Neuronal stem cell (in vitro differentiated cells): ENCODE measurements around the gene SERBP1.

ENCODE experiments used
- DNase-seq: peaks from one replicate; pipeline ENCODE4 v3.0.0-alpha.2; 2013; ENCODE audit warnings: low spot score
- H2AFZ ChIP-seq: one replicate; pipeline ENCODE4 v1.6.1; 2013; ENCODE audit warnings: mild to moderate bottlenecking, low read length, inconsistent platforms
- H2AK5ac ChIP-seq: 2 replicates; pipeline ENCODE4 v1.6.1; 2013; ENCODE audit warnings: low read depth, mild to moderate bottlenecking, inconsistent platforms, low read length, moderate library complexity, mixed read lengths
- H2BK120ac ChIP-seq: 2 replicates; pipeline ENCODE4 v1.6.1; 2013; ENCODE audit warnings: low read depth, mild to moderate bottlenecking, inconsistent platforms, low read length, moderate library complexity, mixed read lengths
- H2BK12ac ChIP-seq: one replicate; pipeline ENCODE4 v1.6.1; 2013; ENCODE audit warnings: low read length, inconsistent platforms
- H2BK15ac ChIP-seq: 2 replicates; pipeline ENCODE4 v1.6.1; 2013; ENCODE audit warnings: mild to moderate bottlenecking, low read length, inconsistent platforms, mixed read lengths
- H2BK5ac ChIP-seq: one replicate; pipeline ENCODE4 v1.6.1; 2013; ENCODE audit warnings: inconsistent platforms, mild to moderate bottlenecking, low read length, moderate library complexity
- H3K14ac ChIP-seq: one replicate; pipeline ENCODE4 v1.6.1; 2013; ENCODE audit warnings: low read length, inconsistent platforms
- H3K18ac ChIP-seq: 2 replicates; pipeline ENCODE4 v1.6.1; 2013; ENCODE audit warnings: low read length, inconsistent platforms
- H3K23ac ChIP-seq: 2 replicates; pipeline ENCODE4 v1.6.1; 2013; ENCODE audit warnings: low read depth, mild to moderate bottlenecking, mixed read lengths, low read length, inconsistent platforms; ENCODE audit not compliant: poor library complexity
- H3K27ac ChIP-seq: replicated peaks from 3 replicates; pipeline ENCODE4 v1.5.1; 2013; ENCODE audit warnings: low read length, inconsistent platforms
- H3K27me3 ChIP-seq, 3 experiments: 2 replicates each; pipeline ENCODE4 v1.6.1; 2013; ENCODE audit warnings: low read length in 3 of 3, mild to moderate bottlenecking in 2 of 3, inconsistent platforms in 1 of 3, low read depth in 1 of 3, mixed read lengths in 1 of 3, moderate library complexity in 1 of 3; ENCODE audit not compliant: control insufficient read depth in 3 of 3, insufficient read depth in 3 of 3
- H3K36me3 ChIP-seq, 2 donors: replicated peaks in 1 of 2; 2 replicates each; pipeline ENCODE4 v1.6.1; 2013; ENCODE audit warnings: low read length in 2 of 2; ENCODE audit not compliant: control insufficient read depth in 2 of 2, insufficient read depth in 2 of 2
- H3K4ac ChIP-seq: 2 replicates; pipeline ENCODE4 v1.6.1; 2013; ENCODE audit warnings: inconsistent platforms, mild to moderate bottlenecking, low read length, moderate library complexity
- H3K4me1 ChIP-seq, 2 donors: 1 replicate in 1 of 2; 2 replicates in 1 of 2; pipeline ENCODE4 v1.6.1; 2013; ENCODE audit warnings: low read length in 2 of 2, low read depth in 1 of 2; ENCODE audit not compliant: control insufficient read depth in 2 of 2, insufficient read depth in 1 of 2
- H3K4me2 ChIP-seq: one replicate; pipeline ENCODE4 v1.6.1; 2013; ENCODE audit warnings: mild to moderate bottlenecking, low read length, inconsistent platforms; ENCODE audit not compliant: insufficient read depth, poor library complexity, severe bottlenecking
- H3K4me3 ChIP-seq, 2 donors: 2 replicates each; pipeline ENCODE4 v1.5.1; 2013; ENCODE audit warnings: low read length in 2 of 2, mild to moderate bottlenecking in 2 of 2, inconsistent platforms in 1 of 2, moderate library complexity in 1 of 2
- H3K79me1 ChIP-seq: one replicate; pipeline ENCODE4 v1.6.1; 2013; ENCODE audit warnings: low read depth, mild to moderate bottlenecking, inconsistent platforms, low read length, moderate library complexity
- H3K9ac ChIP-seq: one replicate; pipeline ENCODE4 v1.6.1; 2013; ENCODE audit warnings: mild to moderate bottlenecking, low read depth, low read length, inconsistent platforms; ENCODE audit not compliant: poor library complexity
- H3K9me3 ChIP-seq, 2 donors: replicated peaks in 1 of 2; 2 replicates each; pipeline versions ENCODE3 to v1.6.1; 2013; ENCODE audit warnings: low read length in 2 of 2, mild to moderate bottlenecking in 2 of 2, inconsistent platforms in 1 of 2, low read depth in 1 of 2, mixed read lengths in 1 of 2, moderate library complexity in 1 of 2; ENCODE audit not compliant: control insufficient read depth in 2 of 2, insufficient read depth in 1 of 2
- H4K8ac ChIP-seq: one replicate; pipeline ENCODE4 v1.6.1; 2013; ENCODE audit warnings: low read depth, mild to moderate bottlenecking, inconsistent platforms, low read length, moderate library complexity
- H4K91ac ChIP-seq: one replicate; pipeline ENCODE4 v1.6.1; 2013; ENCODE audit warnings: low read length, low read depth, mild to moderate bottlenecking, inconsistent platforms; ENCODE audit not compliant: poor library complexity
- WGBS, 2 donors: extraction: QIAGEN DNeasy Blood & Tissue Kit; methylation state at CpG; one replicate each; pipeline ENCODE4 v1.1.7; 2013; ENCODE audit warnings: missing lambda C conversion rate in 2 of 2, mixed read lengths in 1 of 2; ENCODE audit not compliant: insufficient read length in 2 of 2, insufficient replicate concordance in 1 of 2; ENCODE audit errors: extremely low coverage in 2 of 2; 5-methylcytosine and 5-hydroxymethylcytosine counted together

The SERBP1 gene

GRCh38 chr1:67436511-67437055 lies 6.4 kb upstream of the SERBP1 start:
- H3K27ac ChIP-seq = no peak overlapping the region
- H3K36me3 ChIP-seq = no peaks in the 10 kb centered on the region

DNA sequence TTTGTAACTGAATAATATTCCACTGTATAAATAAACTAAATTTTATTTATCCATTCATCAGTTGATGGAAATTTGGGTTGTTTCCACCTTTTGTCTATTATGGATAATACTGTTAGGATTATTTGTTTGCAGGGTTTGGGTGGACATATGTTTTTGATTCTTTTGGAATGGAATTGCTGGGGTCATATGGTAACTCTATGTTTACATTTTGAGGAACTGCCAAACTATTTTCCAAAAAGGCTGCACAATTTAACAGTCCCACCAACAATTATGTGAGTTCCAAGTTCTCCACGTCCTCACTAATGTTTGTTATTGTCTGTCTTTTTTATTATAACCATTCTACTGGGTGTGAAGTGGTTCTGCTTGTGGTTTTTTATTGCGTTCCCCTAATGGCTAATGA lies 4.3 kb upstream of the SERBP1 start:
- no peak for DNase-seq
- Histone ChIP-seq H2BK15ac (no peak overlapping the region), H2AK5ac (no peak overlapping the region), H3K79me1 (no peaks in the 10 kb centered on the region), H2BK12ac (no peak overlapping the region), H3K14ac (no peak overlapping the region), H3K23ac (no peak overlapping the region), H2BK120ac (no peak overlapping the region), H3K27me3 (peaks cover 0 to 26% (median 0%) of the 10 kb centered on the region in 3 experiments), H3K18ac (no peak overlapping the region), H3K9me3 (no peaks in the 10 kb centered on the region), H3K27ac (no peak overlapping the region), H4K91ac (no peak overlapping the region), H3K4me2 (no peak overlapping the region), H3K4ac (no peak overlapping the region), H3K4me1 (no peaks in the 10 kb centered on the region), H3K9ac (no peak overlapping the region), H3K36me3 (peaks cover 0 to 1% of the 10 kb centered on the region in 2 donors), H2AFZ (no peak overlapping the region), H4K8ac (no peak overlapping the region), H2BK5ac (no peak overlapping the region), H3K4me3 (no peak overlapping the region)
- no CpG with 5 or more reads among the region's 2 CpGs for WGBS, 2 donors

More at GRCh38 chr1:67436511-67437055, 6.4 kb upstream of the SERBP1 start:
- Histone ChIP-seq H3K4ac (no peak overlapping the region), H3K4me1 (no peaks in the 10 kb centered on the region), H3K4me3 (no peak overlapping the region), H2BK120ac (no peak overlapping the region), H3K9ac (no peak overlapping the region), H3K4me2 (no peak overlapping the region), H3K9me3 (no peaks in the 10 kb centered on the region), H3K27me3 (peaks cover 0 to 42% (median 0%) of the 10 kb centered on the region in 3 experiments), H2AFZ (no peak overlapping the region), H3K79me1 (no peaks in the 10 kb centered on the region), H4K91ac (no peak overlapping the region), H2BK5ac (no peak overlapping the region), H2AK5ac (no peak overlapping the region), H3K14ac (no peak overlapping the region), H4K8ac (no peak overlapping the region), H3K23ac (no peak overlapping the region), H3K18ac (no peak overlapping the region), H2BK15ac (no peak overlapping the region), H2BK12ac (no peak overlapping the region)
- DNase-seq = no peak
- no CpG with 5 or more reads among the region's 4 CpGs for WGBS, 2 donors

DNA sequence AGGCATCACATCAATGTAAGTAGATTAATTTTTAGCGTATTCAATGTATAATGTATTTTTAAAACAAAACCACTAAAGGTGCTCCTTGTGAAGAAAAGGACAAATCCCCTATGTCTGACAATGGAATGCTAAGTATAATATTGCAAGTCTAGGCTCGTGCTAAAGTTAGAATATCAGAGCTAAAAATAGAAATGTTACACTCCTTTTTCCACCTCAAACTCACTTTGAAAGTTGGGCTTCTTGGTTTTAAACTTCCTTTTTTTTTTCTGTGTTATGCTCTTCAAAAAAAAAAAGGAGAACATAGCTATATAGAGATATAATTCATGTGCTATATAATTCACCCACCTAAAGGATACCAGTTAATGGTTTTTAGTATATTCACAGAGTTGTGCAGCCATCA lies 3.6 kb upstream of the SERBP1 start:
- Histone ChIP-seq H2BK120ac (no peak overlapping the region), H3K36me3 (peaks cover 4 to 8% of the 10 kb centered on the region in 2 donors), H3K4me1 (no peaks in the 10 kb centered on the region), H3K14ac (no peak overlapping the region), H3K27me3 (peaks cover 0 to 22% (median 0%) of the 10 kb centered on the region in 3 experiments), H2BK5ac (no peak overlapping the region), H3K27ac (no peak overlapping the region), H3K9me3 (no peaks in the 10 kb centered on the region), H3K4ac (no peak overlapping the region), H2AFZ (no peak overlapping the region), H2BK12ac (no peak overlapping the region), H4K91ac (no peak overlapping the region), H2BK15ac (no peak overlapping the region), H4K8ac (no peak overlapping the region), H2AK5ac (no peak overlapping the region), H3K23ac (no peak overlapping the region), H3K4me2 (no peak overlapping the region), H3K18ac (no peak overlapping the region), H3K9ac (no peak overlapping the region), H3K4me3 (no peak overlapping the region), H3K79me1 (no peaks in the 10 kb centered on the region)
- no peak for DNase-seq
- no CpG with 5 or more reads among the region's 2 CpGs for WGBS, 2 donors

GRCh38 chr1:67432745-67433144 lies 2.5 kb upstream of the SERBP1 start:
- H4K8ac ChIP-seq = no peak overlapping the region
- no peak overlapping the region for H3K23ac ChIP-seq
- H3K9me3 ChIP-seq = no peaks in the 10 kb centered on the region
- no peak overlapping the region for H3K4ac ChIP-seq
- H2BK120ac ChIP-seq = no peak overlapping the region
- H3K18ac ChIP-seq = no peak overlapping the region
- no CpG with 5 or more reads among the region's 1 CpG for WGBS, 2 donors
- no peak overlapping the region for H3K4me2 ChIP-seq
- peaks cover 0 to 16% (median 0%) of the 10 kb centered on the region in 3 experiments for H3K27me3 ChIP-seq
- H3K4me1 ChIP-seq = no peaks in the 10 kb centered on the region
- H2BK12ac ChIP-seq = no peak overlapping the region
- no peak overlapping the region for H3K9ac ChIP-seq
- no peak for DNase-seq
- no peak overlapping the region for H3K4me3 ChIP-seq
- H4K91ac ChIP-seq = no peak overlapping the region
- no peak overlapping the region for H3K14ac ChIP-seq
- no peak overlapping the region for H2BK15ac ChIP-seq
- no peak overlapping the region for H2AK5ac ChIP-seq
- no peak overlapping the region for H2BK5ac ChIP-seq
- no peaks in the 10 kb centered on the region for H3K79me1 ChIP-seq
- no peak overlapping the region for H2AFZ ChIP-seq
- no peak overlapping the region for H3K27ac ChIP-seq
- peaks cover 4 to 18% of the 10 kb centered on the region in 2 donors for H3K36me3 ChIP-seq
